Stimulated activated CD4-positive, alpha-beta T cell treated with anti-CD3 and anti-CD28 coated beads, Interleukin-15, amount 100 ng/mL, for 48 hours (primary cell): ENCODE measurements around the gene ARL11.

ENCODE experiments used
- DNase-seq, 2 donors: peaks; one replicate each; pipeline ENCODE4 v3.0.0-alpha.2; 2020; ENCODE audit warnings: low read depth in 2 of 2

The ARL11 gene

DNA sequence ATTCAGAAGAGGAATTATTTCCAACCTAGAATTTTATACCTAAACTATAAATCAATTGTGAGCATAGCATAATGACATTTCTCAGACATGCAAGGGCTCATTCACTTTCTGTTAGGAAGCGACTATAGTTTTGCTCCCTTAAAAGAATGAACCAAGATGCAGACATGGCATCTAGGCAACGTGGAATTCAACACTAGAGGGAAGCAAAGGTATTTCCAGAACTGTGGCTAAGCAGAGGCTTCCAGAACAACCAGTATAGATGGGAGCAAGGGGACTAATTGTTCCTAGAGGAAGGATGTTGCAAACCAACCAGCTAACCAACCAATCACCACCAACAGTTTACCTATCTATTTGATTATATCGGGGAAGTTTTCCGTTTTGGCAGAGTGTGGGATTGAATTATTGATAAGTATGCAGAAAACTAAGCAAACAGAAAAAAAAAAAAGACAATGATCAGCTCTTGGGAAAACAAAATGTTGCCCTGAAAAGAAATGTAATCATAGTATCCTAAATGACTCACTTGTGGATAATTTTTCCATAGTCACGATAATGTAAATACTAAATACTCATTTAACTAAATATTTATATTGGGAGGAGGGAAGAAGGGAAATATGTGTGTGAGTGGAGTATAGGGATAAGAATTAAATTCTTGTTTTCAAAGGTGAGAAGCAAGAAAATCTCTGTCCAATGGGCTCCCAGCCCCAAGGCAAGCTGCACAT is 21.1 kb downstream of the ARL11 start:
- DNase-seq, result no peak

DNA sequence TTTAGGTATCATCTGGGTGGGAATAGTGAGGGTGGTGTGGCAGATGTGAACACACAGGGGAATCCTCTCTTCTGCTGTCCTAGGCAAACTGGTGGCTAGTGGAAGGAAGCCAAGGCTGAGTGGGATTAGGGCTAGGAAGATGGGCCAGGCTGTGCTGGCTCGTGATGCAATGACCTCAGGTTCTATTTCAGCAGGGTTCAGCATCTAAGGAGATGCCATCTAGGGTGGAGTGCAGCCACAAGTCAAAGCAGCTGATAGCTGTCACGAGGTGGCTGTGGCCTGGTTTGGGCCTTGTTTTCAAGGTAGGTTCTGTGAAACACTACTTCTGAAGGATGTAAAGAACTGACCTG is 21.6 kb downstream of the ARL11 start:
- no peak for DNase-seq

DNA sequence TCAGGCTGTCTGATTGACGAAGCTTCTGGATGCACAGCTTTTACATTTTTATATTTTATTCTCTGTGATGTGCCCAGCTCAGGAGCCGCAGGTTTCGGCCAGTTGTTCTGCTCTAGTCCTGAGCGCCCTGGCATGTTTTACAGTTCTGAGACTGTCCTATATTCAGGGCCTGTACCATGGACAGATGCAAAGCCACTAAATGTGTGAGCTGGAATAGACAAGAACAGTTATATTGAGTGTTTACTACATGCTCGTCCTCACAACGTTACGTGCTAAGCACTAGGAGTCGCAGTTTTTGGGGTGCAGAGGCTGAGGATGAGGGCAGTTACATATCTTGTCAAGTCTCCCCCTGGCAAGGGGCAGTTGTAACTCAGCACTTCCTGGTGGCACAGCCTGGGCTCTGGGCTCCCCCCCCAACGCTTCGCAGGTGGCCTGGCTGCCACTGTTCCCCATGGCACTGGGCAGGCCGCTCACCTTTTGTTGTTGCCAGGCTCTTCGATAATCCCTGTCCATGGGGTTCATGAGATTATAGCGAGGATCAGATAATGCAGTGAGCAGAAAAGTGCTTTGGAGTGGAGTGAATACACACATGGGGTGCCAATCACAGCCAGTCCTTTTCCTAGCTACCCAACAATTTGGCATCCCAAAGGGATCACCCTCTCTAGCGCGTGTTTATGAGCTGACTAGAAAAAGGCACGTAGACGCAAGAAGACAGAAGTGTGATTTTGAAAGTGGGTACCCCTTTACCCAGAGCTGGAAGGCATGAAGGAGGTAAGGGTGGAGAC is 23.5 kb downstream of the ARL11 start:
- DNase-seq, result no peak

DNA sequence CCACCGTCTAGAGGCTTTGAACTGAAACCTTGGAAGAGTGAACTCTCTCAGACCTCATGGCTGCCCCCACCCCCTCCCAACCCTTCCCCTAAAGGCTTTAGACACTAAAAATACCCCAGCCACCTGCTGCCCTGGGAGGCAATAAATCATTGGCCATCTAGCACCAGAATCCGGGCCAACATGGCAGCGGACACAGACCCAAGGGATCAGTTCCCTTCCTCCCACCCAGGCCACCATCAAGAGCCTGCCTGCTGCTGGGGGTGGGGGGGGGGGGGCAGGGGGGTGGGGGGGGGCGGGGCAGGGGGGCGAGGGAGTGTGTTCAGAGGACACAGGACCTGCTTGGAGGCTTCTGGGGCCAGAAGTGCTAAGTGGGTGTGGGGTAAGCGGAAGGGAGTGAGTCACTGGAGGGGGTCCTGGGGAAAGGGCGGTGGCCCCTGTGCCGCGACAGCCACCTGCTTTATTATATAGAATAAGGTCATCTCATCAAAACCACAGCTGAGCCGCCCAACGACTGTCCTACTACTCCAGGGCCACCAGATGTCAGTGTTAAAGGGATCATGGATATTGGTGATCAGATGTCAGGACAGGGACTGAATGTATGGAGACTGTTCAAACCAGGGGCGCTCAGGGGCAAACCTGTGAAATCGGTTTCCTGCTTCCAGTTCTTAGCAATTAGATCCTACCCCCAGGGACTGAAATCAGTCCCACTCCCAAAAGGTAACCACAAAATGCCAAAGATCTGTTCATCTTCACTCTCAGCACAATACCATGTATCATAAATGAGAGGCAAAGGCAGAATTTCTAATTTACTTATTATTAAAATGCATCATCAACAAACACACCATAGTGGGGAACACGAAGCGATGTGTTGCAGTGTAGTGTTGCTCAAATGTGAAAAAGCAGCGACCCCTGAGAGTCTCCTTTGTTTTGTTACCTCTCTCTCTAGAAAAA is 24.3 kb downstream of the ARL11 start:
- no peak for DNase-seq

DNA sequence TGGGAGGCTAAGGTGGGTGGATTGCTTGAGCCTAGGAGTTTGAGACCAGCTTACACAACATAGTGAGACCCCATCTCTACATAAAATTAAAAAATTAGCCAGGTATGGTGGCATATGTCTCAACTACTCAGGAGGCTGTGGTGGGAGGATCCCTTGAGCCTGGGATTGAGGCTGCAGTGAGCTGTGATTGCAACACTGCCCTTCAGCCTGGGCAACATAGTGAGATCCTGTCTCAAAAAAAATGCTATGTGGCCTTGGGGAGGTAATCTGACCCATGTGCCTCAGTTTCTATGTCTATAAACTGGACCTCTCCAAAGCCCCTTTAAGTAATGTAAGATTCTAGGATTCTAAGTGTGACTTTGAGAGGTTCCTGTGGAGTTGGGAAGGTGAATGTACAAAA is 25.2 kb downstream of the ARL11 start:
- DNase-seq, result no peak

DNA sequence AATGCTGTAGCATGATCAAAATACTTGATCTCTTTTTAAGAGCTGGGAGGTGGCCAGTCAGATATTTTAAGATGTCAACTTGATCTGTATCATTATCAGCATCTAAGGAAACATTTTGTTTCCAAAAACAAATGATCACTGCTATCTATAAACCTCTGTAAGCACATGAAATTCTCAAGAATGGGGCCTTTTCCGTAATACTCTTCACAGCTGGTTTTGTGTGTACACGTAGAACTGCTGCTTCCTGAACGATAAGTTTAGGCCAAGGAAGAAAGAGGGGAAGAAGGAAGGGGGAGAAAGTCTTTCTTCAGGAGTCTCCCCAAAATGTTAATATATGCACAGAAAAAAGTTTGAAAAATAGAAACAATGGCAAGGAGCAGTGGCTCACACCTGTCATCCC is 25.7 kb downstream of the ARL11 start:
- DNase-seq, result no peak

DNA sequence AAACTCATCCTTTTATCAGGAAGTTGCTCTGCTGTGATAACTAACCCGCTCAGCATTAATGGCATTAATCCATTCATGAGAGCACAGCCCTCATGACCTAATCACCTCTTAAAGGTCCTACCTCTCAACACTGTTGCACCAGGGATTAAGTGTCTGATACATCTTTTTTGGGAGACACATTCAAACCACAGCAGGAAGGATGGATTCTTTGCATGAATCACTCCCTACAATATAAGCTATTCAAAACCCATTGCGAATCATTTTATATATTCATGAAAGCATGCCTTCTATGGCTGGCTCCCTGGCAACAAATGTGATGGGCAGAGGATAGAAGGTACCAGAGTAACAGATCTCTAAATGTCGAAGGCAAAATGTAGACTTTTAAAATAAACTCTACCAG is 27.6 kb downstream of the ARL11 start:
- no peak for DNase-seq

DNA sequence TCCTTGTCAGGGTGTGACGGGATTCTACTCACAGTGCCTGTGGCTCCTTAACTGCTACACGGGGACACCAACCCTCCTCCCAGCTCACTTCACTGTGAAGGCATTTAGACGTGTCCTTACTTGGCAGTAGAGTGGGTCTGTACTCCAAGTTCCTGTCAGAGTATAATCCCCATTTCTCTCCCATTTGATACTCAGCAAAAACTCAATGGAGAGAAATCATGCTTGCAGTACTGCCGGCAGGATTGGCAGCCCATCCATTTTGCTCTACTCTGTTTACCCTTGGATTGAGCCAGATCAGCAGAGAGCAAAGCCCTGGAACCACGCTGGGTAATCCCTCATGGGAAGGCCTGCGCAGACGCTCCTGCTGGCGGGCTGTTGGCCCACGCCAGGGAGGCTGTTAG is 28.9 kb downstream of the ARL11 start:
- no peak for DNase-seq

DNA sequence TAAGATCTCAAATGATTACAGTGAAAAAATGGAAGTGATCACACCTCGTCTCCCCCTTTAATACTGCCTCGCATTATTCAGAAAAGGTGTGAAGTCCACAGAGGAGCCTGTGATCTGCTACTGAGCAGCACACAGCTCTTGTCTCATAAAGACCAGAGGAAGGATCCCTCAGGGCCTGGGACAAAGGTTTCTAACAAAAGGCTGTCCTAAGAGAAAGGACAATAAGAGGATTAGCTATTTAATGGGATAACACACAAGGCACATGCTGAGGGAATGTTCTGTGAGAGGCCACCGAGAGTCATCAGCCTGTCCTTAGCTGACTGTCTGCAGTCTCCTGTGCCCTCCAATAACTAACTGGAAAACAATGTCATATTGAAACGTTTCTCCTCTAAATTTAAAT is 36.3 kb downstream of the ARL11 start:
- DNase-seq, result no peak

DNA sequence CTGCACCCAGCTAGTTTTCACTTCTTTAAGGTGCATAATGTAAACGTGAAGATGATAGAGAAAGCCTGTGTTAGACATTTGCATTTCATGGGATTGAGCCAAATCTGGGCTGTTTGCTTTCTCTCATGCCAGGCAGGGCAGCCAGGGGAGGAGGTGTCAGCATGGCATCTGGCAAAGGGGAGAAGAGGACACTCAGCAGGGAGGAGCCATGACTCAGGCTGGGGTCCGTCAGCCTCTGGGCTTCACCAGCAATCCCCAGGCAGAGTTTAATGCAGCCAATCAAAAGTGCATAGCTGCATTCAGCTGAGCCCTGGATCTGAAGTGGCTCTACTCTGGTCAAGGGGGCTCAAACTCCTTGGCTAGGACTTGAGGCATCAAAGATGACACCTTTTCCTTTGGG is 39.5 kb downstream of the ARL11 start:
- no peak for DNase-seq

DNA sequence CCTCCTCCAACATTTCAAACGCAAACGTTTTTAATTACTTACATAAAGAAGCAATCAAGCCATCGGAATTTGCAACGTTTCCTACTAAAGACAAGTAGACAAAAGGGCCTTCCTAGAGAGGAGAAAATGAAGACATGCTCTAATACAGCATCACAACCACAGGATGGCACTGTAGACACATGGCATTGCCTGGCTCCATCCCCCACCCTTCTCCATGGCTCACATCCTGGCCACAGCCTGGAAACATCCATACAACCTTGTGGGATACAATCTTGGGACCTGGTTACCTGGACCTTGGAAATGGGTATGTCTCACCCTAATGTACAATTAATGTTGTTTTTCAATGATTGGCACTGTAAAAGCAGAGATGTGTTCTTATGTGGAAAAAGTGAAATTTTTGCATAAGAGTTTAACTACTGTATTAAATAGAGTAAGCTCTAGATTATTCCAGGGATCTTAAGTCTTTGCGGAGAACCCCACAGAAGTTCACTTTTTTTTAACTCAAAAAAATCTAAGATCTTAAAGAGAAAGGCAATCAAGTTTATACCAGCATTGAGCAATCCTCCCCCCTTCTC is 41.5 kb downstream of the ARL11 start:
- no peak for DNase-seq

DNA sequence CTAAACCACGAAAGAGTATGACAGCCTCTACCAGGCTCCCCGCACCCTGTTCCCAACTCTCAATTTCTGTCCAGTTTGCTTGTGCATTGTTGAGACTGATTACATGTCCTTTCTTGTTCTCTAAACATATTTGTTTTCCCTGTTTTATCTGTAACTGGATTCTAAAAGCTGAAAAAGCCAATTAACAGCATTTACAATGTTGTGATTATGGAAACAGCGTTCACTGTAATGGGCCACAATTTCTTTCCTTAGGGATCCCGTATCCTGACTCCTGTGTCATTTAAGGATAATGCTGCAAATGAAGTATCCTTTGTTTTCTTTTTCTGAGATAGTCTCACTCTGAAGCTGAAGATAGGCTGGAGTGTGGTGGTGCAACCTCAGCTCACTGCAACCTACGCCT is 42.5 kb downstream of the ARL11 start:
- DNase-seq, result no peak

DNA sequence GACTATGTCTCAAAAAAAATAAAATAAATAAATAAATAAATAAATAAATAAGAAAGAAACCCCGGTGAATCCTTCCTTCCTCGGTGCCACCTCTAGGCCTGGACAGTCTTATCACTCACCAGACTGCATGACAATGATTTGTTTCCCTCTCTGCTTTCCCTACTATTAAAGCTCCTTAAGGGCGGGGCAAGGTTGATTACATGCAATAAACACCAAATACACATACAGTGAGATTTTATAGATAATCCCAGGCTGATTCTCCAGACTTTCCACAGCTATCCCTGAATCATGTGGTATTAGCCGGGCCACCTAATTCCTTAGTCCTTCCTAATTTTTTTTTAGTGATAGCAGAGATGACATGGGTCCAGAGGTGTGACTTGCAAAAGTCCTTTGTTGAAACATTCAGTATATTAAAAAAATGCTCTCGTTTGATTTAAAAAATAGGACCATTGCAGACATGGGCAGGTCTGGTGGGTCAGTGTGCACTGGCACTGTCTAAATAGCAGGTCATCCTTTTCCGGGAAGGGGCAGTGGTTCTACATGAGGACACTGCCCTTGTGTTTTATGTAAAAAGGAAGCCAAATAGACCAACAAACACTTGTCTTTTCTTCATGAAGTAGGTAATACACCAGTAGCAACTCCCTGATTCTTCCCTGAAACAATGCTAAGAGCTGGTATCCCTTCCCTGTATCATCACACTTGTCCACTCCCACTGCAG is 48.4 kb downstream of the ARL11 start:
- no peak for DNase-seq

DNA sequence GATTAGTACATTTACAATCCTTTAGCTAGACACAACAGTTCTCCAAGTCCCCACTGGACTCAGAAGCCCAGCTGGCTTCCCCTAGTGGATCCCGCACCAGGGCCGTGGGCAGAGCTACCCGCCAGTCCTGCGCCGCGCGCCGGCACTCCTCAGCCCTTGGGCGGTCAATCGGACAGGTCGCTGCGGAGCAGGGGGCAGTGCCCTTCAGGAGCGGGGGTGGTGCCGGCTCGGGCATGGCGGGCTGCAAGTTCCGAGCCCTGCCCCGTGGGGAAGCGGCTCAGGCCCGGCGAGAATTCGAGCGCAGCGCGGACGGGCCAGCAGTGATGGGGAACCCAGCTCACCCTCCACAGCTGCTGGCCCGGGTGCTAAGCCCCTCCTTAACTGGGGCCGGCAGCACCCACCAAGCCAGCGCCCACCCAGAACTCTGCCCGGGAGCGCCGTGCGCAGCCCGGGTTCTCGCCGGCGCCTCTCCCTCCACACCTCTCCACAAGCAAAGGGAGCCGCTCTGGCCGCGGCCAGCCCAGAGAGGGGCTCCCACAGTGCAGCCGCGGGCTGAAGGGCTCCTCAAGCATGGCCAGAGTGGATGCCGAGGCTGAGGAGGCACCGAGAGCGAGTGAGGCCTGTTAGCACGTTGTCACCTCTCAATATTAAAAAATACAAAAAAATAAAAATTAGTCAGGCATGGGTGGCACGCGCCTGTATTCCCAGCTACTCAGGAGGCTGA is 50.0 kb downstream of the ARL11 start:
- no peak for DNase-seq

DNA sequence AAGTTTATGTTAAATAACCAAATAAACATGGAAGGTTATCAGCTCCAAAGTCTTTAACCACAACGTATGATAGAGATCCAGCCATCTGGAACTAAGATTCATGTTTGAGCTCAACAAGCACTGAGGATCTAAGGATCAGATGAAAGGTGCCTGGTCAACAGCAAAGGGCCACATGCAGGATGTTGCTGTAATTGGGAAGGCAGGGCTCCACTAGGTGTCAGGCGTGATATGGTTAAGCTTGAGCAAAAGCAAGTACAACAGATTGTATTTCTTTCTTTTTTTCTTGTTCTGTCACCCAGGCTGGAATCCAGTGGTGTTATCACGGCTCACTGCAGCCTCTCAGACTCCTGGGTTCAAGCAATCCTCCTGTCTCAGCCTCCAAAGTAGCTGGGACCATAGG is 50.9 kb downstream of the ARL11 start:
- no peak for DNase-seq

DNA sequence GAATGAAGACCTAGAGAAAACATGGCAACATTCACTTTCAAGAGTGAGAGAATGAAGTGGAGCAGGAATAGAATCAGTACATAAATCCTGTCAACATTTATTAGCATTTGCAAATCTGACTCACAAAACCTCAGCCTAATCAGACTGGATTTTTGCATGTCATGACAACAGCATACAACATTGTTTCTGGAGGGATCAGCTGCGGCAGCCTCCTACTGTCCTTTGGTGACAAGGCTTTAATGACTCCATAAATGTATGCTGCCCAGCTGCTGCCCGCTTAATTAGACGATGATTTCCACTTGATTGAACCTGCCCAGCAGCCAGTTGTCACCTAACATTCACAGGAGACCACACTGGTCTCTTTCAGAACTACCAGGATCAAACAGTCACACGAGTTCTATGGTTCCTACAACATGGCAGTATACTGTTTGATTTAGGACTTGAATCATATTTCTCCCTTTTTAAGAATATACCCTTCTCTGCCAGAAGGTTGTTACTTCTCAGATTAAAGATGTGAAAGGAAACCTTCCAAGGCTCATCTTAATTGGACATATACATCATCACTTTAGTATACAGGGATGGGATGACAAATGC is 53.6 kb downstream of the ARL11 start:
- DNase-seq, result no peak
